ENCODE measurements around the gene SLC7A4.

The SLC7A4 gene

DNA sequence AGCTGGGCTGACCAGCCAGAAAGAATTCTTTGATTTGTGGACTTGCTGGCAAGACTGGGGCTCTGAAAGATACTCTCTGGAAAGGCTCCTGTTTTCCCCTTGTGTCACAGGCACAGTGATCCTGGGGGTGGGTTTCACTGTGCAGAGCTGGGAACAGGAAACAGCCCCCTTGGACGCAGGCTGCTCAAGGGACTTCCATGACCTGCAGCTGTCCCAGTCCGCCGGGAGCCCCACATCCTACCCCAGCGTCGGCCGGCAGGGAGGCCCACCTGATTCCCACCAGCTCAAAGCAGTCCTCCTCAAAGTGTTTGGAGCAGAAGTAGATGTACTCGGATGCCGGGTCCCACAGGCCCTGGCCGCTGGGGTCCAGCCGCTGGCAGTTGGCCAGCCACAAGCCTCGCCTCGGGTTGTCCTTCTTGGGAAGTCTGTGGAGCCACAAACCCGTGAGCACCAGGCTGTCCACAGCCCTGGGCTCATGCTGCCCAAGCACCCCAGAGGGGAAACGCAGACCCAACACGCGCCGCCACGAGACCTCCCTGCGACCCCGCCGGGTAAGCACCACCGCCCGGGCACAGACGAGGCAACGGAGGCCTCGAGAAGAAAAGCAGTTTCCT lies 31.3 kb downstream of the SLC7A4 start:
- ATAC-seq (replicated peaks; ENCODE audit: extremely low read depth, poor library complexity, severe bottlenecking) (no peak), DNase-seq (ENCODE audit: low spot score in 2 of 2) (no peak)
- Mint-ChIP-seq H3K27me3 (no peaks in the 10 kb centered on the region), H3K9me3 (no peaks in the 10 kb centered on the region), H3K4me1 (peaks cover 29% of the 10 kb centered on the region), H3K27ac (ENCODE audit: low read depth) (peak overlapping the region; percentile 98), H3K4me3 (peak overlapping the region; percentile 94), H3K36me3 (ENCODE audit: insufficient read depth) (peaks cover 31% of the 10 kb centered on the region)

DNA sequence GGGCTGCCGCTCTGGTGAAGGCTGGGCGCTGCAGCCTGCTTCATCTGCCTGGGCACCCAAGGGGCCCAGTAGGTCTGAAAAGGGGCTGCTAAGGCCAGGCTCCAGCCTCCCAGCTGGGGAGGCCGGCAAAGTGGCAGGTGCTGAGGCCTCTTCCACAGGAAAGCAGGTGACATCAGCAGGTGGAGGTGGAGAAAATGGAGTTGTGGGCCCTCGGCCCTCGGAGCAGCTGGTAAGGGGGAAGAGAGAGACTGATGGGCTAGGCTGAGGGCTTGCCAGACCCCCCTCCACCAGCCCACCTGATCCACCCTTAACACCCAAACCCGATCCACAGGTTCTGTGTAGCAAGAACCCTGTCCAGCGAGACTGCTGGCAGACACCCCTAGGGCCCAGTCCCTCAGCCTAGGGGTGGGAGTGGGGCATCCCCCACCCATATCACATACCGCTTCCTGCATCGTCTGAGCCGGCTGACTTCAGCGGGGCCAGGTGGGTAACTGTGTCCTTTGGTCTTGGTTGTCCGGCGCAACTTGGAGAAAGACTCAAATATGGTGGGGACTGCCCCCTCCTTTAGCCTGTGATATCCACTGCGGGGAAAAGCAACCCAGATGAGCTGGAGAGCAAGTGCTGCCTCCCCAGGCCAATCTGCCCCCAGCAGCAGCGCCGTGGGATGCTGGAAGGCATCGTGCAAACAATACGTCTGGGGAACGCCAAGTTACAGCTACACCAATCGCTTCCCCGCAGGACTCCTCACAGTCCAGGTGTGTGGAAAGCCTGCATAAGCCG lies 32.0 kb downstream of the SLC7A4 start:
- H3K36me3 Mint-ChIP-seq (ENCODE audit: insufficient read depth): peaks cover 33% of the 10 kb centered on the region
- no peaks in the 10 kb centered on the region for H3K27me3 Mint-ChIP-seq
- DNase-seq (ENCODE audit: low spot score in 2 of 2) (no peak), ATAC-seq (replicated peaks; ENCODE audit: extremely low read depth, poor library complexity, severe bottlenecking) (no peak)
- peak overlapping the region; percentile 94 for H3K4me3 Mint-ChIP-seq
- no peaks in the 10 kb centered on the region for H3K9me3 Mint-ChIP-seq
- peaks cover 29% of the 10 kb centered on the region for H3K4me1 Mint-ChIP-seq
- peak overlapping the region; percentile 98 for H3K27ac Mint-ChIP-seq (ENCODE audit: low read depth)

DNA sequence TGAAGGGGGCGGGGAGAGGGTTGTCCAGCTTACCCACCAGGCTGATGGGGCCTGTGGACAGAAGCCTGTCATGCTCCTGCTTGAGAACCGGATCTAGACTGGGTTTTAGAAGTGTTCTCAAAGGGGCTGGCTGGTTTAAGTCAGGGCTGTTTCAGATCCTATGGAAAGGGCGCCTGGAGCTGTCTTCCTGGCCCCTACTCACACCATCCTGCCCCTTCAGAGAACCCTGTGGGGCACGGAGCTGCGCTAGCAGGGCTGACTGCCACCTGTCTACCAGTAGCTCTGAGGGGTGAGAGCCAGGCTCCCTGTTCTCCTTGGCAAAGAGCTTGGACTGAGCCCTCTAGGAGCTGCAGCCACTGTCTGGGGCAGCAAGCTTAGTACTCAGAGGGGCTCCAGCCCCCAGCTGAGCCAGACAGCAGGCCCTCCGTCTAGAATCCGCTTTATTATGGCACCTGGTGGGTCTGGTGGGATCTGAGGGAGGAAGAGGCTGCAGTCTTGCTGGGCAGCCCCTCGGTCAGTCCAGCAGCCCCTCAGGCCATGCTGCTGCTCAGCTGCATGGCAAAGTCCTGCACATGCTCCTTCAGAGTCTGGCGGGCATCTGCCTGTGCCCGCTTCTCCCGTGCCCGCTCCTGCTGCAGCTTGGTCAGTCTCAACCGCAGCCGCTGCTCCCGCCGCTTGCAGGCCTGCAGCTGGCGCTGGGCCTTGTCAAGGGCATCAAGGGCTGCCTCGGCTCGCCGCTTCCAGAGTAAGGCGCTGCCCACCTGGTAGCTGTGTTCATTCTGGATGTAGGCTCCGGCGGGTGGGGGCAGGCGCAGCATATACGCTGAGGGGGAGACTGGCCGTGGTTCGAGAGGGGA lies 32.8 kb downstream of the SLC7A4 start:
- peaks cover 33% of the 10 kb centered on the region for H3K36me3 Mint-ChIP-seq (ENCODE audit: insufficient read depth)
- H3K4me3 Mint-ChIP-seq: peak overlapping the region; percentile 94
- ATAC-seq (replicated peaks; ENCODE audit: extremely low read depth, poor library complexity, severe bottlenecking) (no peak), DNase-seq (ENCODE audit: low spot score in 2 of 2) (no peak)
- H3K4me1 Mint-ChIP-seq: peaks cover 29% of the 10 kb centered on the region
- H3K27ac Mint-ChIP-seq (ENCODE audit: low read depth): peak overlapping the region; percentile 98
- no peaks in the 10 kb centered on the region for H3K9me3 Mint-ChIP-seq
- H3K27me3 Mint-ChIP-seq: no peaks in the 10 kb centered on the region

DNA sequence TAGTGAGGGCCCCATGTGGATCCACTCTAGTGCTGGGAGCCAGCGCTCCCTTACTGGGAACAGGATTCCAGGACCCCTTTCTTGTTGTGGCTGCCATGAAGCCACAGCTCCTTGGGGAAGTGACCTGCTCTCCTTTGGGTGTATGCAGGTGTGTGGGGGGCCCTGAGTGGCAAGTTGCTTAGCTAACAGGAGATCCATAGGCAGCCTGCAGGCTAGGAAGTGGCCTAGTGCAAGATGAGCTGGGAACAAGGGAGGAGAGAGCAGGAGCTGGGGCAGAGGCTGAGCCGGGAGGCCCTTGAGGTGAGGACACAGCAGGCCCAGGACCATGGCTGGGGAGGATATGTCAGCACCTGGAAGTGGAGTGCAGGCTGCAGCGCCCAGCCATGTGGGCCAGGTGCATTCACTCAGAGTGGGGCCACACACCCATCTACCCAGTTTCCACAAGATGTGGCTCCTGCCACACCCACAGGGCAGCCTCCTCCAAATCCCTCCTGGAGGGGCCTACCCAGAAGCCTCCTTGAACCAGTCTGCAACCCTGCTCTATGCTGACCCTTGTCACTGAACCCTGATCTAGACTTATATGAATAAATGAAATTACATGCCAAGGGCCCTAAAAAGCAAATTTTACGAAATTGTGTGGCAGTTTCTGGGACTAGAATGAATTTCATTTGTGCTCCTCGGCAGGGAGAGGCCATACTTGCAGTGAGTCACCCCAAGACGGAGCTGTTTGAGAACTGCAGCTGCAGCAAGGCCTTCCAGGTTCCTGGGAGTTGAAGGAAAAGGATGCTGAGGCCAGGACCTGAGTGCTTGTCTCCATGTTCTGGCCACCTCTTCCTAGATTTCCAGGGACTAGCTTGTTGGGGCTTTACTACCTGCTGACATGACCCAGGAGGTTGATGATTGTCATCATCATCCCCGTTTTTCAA lies 33.7 kb downstream of the SLC7A4 start:
- H3K27ac Mint-ChIP-seq (ENCODE audit: low read depth): peak overlapping the region; percentile 25
- no peak for DNase-seq (ENCODE audit: low spot score in 2 of 2)
- H3K4me3 Mint-ChIP-seq: no peak overlapping the region
- no peak for ATAC-seq (replicated peaks; ENCODE audit: extremely low read depth, poor library complexity, severe bottlenecking)
- H3K9me3 Mint-ChIP-seq: no peaks in the 10 kb centered on the region
- no peaks in the 10 kb centered on the region for H3K27me3 Mint-ChIP-seq
- peaks cover 33% of the 10 kb centered on the region for H3K36me3 Mint-ChIP-seq (ENCODE audit: insufficient read depth)
- H3K4me1 Mint-ChIP-seq: peaks cover 29% of the 10 kb centered on the region

DNA sequence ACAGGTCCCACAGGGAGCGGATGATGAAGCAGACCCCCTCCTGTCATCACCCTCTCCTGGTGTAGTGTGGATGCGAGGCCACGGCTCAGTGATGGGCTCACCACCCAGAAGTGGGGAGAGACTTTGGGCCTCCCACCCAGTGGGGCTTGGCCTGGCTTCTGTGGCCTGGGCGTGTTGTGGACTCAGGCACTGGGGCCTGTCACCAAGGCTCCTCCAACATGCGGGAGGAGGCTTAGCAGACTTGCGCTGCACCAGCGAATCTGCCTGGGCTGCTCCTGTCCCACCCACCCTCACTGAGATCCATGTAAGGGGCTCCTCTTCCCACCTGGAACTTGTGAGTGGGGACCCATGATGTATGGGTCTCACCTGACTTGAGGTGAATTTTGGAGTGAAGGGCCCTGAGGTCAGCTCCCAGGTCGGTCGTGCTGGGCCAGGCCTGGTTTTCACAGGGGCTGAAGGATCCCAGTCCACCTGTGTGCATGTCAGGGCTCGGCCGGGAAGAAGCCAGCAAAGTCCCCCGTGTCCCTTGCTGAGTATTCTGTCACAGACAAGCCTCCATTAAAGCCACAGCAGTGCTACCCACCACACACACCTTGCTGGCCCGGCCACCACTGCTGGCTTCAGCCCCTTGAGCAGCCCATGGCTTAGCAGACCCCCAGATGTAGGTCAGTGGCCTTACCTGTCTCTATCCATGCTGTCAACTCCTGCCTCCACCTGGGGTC lies 34.7 kb downstream of the SLC7A4 start:
- Mint-ChIP-seq H3K27me3 (no peaks in the 10 kb centered on the region), H3K36me3 (ENCODE audit: insufficient read depth) (peaks cover 30% of the 10 kb centered on the region), H3K27ac (ENCODE audit: low read depth) (no peak overlapping the region), H3K4me3 (no peak overlapping the region), H3K4me1 (peaks cover 21% of the 10 kb centered on the region), H3K9me3 (no peaks in the 10 kb centered on the region)
- ATAC-seq (replicated peaks; ENCODE audit: extremely low read depth, poor library complexity, severe bottlenecking) (no peak), DNase-seq (ENCODE audit: low spot score in 2 of 2) (no peak)

DNA sequence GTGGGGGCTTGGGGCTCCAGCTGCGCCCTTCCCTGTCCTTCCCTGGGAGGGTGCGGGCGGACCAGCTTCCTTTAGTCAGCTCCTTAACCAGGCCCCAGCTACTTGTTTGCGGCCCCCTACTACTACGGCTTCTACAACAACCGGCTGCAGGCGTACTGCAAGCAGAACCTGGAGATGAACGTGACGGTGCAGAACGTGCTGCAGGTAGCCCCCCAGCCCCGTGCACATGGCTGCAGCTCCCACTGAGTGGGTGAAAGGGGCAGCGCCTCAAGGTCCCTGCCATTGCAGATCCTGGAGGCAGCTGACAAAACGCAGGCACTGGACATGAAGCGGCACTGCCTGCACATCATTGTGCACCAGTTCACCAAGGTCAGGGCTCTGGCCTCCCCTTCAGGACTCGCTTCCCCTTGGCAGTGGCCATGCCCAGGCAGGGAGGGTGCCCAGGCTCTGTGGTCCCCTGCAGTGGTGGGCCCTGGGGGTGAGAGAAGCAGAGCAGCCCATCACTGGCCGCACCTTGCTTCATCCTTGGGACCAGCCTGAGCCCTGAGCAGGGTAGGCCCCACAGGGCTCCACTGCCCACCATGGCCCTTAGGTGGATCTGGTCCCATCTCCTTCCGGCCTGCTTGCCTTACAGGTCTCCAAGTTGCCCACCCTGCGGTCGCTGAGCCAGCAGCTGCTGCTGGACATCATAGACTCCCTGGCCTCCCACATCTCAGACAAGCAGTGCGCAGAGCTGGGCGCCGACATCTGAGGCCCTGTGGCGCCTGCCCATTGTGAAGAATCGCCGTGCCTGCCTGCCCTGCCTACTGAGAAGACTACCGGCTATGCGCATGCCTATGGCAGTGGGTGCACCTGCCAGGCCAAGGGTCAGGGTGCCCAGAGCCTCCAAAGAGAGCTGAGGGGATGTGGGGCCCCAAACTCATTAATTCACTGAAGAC lies 35.5 kb downstream of the SLC7A4 start:
- Mint-ChIP-seq H3K27me3 (no peaks in the 10 kb centered on the region), H3K27ac (ENCODE audit: low read depth) (peak overlapping the region; percentile 35)

DNA sequence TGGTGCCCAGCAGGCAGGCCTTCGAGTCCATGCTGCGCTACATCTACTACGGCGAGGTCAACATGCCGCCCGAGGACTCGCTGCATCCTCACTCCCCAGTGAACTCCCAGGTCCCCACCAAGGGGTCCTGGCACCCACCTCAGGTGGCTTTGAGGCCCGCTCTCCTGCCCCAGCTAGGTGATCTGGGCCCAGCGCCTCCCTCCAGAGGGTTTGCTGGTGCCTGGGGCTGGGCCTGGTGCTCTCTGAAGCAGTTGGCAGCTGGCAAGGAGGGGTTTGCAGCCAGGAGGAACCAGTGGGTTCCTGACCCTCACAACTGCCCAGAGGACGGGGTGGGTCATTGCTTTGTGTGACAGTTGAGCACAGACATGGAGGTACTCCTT lies 36.3 kb downstream of the SLC7A4 start:
- no peaks in the 10 kb centered on the region for H3K9me3 Mint-ChIP-seq
- DNase-seq (ENCODE audit: low spot score in 2 of 2) (no peak), ATAC-seq (replicated peaks; ENCODE audit: extremely low read depth, poor library complexity, severe bottlenecking) (no peak)
- no peaks in the 10 kb centered on the region for H3K27me3 Mint-ChIP-seq
- peaks cover 8% of the 10 kb centered on the region for H3K4me1 Mint-ChIP-seq
- H3K36me3 Mint-ChIP-seq (ENCODE audit: insufficient read depth): peaks cover 18% of the 10 kb centered on the region
- peak overlapping the region; percentile 35 for H3K27ac Mint-ChIP-seq (ENCODE audit: low read depth)
- no peak overlapping the region for H3K4me3 Mint-ChIP-seq

More for the DNA sequence above, 35.5 kb downstream of the SLC7A4 start:
- H3K36me3 Mint-ChIP-seq (ENCODE audit: insufficient read depth): peaks cover 24% of the 10 kb centered on the region
- H3K4me3 Mint-ChIP-seq: no peak overlapping the region
- no peaks in the 10 kb centered on the region for H3K9me3 Mint-ChIP-seq
- peaks cover 17% of the 10 kb centered on the region for H3K4me1 Mint-ChIP-seq
- DNase-seq (ENCODE audit: low spot score in 2 of 2) (no peak), ATAC-seq (replicated peaks; ENCODE audit: extremely low read depth, poor library complexity, severe bottlenecking) (no peak)

DNA sequence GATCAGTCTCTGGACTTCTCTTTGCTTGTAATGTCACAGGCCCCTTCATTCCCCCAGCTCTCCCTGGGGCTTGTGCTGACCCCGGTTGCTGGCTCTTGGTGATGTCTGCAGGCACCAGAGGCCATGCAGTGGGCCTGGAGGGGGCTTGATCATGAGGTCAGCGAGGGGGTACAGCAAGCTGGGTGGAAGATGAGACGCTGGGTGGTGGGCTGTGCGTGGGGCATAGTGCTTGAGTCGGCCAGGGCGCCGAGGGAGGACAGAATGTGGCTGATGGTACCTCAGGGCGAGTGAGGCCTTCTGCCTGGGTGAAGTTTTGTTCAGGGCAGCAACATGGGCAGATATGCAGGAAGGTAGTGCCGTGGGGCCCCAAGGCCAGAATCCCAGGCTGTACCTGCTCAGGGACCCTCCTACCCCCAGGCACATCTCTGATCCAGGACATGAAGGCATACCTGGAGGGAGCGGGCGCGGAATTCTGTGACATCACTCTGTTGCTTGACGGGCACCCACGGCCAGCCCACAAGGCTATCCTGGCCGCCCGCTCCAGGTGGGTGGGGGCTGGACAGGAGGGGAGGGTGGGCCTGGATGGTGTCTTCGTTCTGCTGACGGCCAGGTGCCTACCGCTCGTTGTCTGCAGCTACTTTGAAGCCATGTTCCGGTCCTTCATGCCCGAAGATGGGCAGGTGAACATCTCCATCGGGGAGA lies 36.9 kb downstream of the SLC7A4 start:
- ATAC-seq (replicated peaks; ENCODE audit: extremely low read depth, poor library complexity, severe bottlenecking) (no peak), DNase-seq (ENCODE audit: low spot score in 2 of 2) (no peak)
- peaks cover 6% of the 10 kb centered on the region for H3K4me1 Mint-ChIP-seq
- no peak overlapping the region for H3K27ac Mint-ChIP-seq (ENCODE audit: low read depth)
- H3K36me3 Mint-ChIP-seq (ENCODE audit: insufficient read depth): peaks cover 17% of the 10 kb centered on the region
- H3K27me3 Mint-ChIP-seq: no peaks in the 10 kb centered on the region
- no peaks in the 10 kb centered on the region for H3K9me3 Mint-ChIP-seq
- H3K4me3 Mint-ChIP-seq: no peak overlapping the region

DNA sequence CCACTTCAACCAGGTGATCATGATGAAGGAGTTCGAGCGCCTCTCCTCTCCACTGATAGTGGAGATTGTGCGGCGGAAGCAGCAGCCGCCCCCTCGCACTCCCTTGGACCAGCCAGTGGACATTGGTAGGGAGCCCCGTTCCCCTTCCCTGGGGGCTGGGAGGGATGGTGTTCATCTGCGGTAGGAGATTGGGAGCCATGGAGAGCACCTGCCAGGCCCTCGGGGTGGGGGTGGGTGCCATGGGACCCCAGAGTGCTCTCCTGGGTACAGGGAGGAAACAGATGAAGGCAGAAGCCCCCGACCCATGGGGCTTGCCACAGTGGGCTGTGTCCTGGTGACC lies 37.5 kb downstream of the SLC7A4 start:
- no peak overlapping the region for H3K27ac Mint-ChIP-seq (ENCODE audit: low read depth)
- no peak for ATAC-seq (replicated peaks; ENCODE audit: extremely low read depth, poor library complexity, severe bottlenecking)
- H3K4me1 Mint-ChIP-seq: no peaks in the 10 kb centered on the region
- no peaks in the 10 kb centered on the region for H3K9me3 Mint-ChIP-seq
- no peak for DNase-seq (ENCODE audit: low spot score in 2 of 2)
- peaks cover 14% of the 10 kb centered on the region for H3K36me3 Mint-ChIP-seq (ENCODE audit: insufficient read depth)
- no peaks in the 10 kb centered on the region for H3K27me3 Mint-ChIP-seq
- H3K4me3 Mint-ChIP-seq: no peak overlapping the region

DNA sequence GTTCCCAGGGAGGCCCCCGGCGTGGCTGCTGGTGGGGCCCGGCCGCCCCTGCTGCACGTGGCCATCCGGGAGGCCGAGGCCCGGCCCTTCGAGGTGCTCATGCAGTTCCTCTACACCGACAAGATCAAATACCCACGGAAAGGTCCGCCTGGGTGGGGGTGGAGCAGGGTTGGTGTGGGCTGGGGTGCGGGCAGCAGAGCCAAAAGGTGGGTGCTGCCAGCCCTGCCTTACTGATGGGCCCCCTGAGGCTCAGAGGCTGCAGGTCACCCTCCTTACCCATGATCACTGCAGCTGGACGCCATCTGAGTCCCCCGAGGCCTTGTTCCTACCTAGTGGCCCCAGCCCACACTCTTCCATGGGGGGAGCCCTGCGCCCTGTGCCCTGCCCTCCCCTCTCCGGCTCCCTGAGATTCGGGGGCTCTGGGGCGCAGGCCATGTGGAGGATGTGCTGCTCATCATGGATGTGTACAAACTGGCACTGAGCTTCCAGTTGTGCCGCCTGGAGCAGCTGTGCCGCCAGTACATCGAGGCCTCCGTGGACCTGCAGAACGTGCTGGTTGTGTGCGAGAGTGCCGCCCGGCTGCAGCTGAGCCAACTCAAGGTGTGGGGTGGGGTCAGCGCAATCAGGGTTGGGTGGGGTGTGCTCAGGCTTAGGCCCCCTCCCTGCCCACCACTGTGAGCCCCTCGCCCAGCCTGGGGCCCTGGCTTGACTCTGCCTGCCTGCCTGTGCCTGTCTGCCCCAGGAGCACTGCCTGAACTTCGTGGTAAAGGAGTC lies 38.0 kb downstream of the SLC7A4 start:
- no peak overlapping the region for H3K27ac Mint-ChIP-seq (ENCODE audit: low read depth)
- DNase-seq (ENCODE audit: low spot score in 2 of 2) (no peak), ATAC-seq (replicated peaks; ENCODE audit: extremely low read depth, poor library complexity, severe bottlenecking) (no peak)
- H3K4me1 Mint-ChIP-seq: no peaks in the 10 kb centered on the region
- H3K9me3 Mint-ChIP-seq: no peaks in the 10 kb centered on the region
- H3K4me3 Mint-ChIP-seq: no peak overlapping the region
- no peaks in the 10 kb centered on the region for H3K27me3 Mint-ChIP-seq
- H3K36me3 Mint-ChIP-seq (ENCODE audit: insufficient read depth): peaks cover 14% of the 10 kb centered on the region

Data from central memory CD8-positive, alpha-beta T cell (primary cell).